ENCODE results near the gene PPFIBP1. TPM values are rescaled to one million over a fixed set of nuclear protein-coding genes. Genes with fewer than 3 reads are reported as not detected.

The PPFIBP1 gene
- total RNA-seq, 2 donors from 2014 or later, result 63.9 to 67.5 TPM

- Histone ChIP-seq H3K4me1 (peaks cover 4% of the 10 kb centered on the region), H3K36me3 (replicated peaks in 1 of 2; ENCODE audit: insufficient read depth in 1 of 2, low read depth in 2 of 2) (no peaks in the 10 kb centered on the region), H3K27me3 (no peaks in the 10 kb centered on the region), H3K27ac (no peak overlapping the region), H3K4me3 (no peak overlapping the region), H3K9me3 (no peaks in the 10 kb centered on the region)
- intact Hi-C loops (cut with DNase I), result no loop called here
- DNase-seq (no peak), ATAC-seq (no peak)
- TF ChIP-seq CTCF (IDR thresholded peaks at IDR 0.05) (no peak), POLR2A (IDR thresholded peaks at IDR 0.05) (no peak)
- WGBS, 2 donors, result 88 to 89% methylated on average over 2 of the region's 2 CpGs
These were observed 17.3 kb upstream of the PPFIBP1 start for GRCh38 chr12:27506645-27507189.

GRCh38 chr12:27508736-27509431 lies 15.1 kb upstream of the PPFIBP1 start:
- DNase-seq (no peak), ATAC-seq (no peak)
- intact Hi-C loops (cut with DNase I), result no loop called here
- 73 to 82% methylated on average over 5 of the region's 5 CpGs for WGBS, 2 donors
- H3K4me1 ChIP-seq, result peaks cover 9% of the 10 kb centered on the region
- no peaks in the 10 kb centered on the region for H3K27me3 ChIP-seq
- H3K36me3 ChIP-seq (replicated peaks in 1 of 2; ENCODE audit: insufficient read depth in 1 of 2, low read depth in 2 of 2), result no peaks in the 10 kb centered on the region
- H3K9me3 ChIP-seq, result no peaks in the 10 kb centered on the region
- no peak overlapping the region for H3K27ac ChIP-seq
- H3K4me3 ChIP-seq, result no peak overlapping the region
- no peak for TF ChIP-seq POLR2A (IDR thresholded peaks at IDR 0.05)
- TF ChIP-seq CTCF (IDR thresholded peaks at IDR 0.05), result no peak

GRCh38 chr12:27511031-27511722 lies 12.8 kb upstream of the PPFIBP1 start:
- intact Hi-C loops (cut with DNase I), result no loop called here
- no peak for TF ChIP-seq CTCF (IDR thresholded peaks at IDR 0.05)
- TF ChIP-seq POLR2A (IDR thresholded peaks at IDR 0.05), result no peak
- peak overlapping the region; percentile 4 to 53 (median 47) for H3K27ac ChIP-seq
- no peaks in the 10 kb centered on the region for H3K9me3 ChIP-seq
- H3K27me3 ChIP-seq, result no peaks in the 10 kb centered on the region
- no peak overlapping the region for H3K4me3 ChIP-seq
- H3K4me1 ChIP-seq, result peaks cover 9% of the 10 kb centered on the region
- WGBS, 2 donors, result 39 to 52% methylated on average over 6 of the region's 6 CpGs
- DNase-seq (no peak), ATAC-seq (peak; percentile 83)
- no peaks in the 10 kb centered on the region for H3K36me3 ChIP-seq (replicated peaks in 1 of 2; ENCODE audit: insufficient read depth in 1 of 2, low read depth in 2 of 2)

GRCh38 chr12:27511723-27512045 lies 12.3 kb upstream of the PPFIBP1 start:
- no peak for DNase-seq
- intact Hi-C loops (cut with DNase I), result no loop called here
- peaks cover 9% of the 10 kb centered on the region for H3K4me1 ChIP-seq
- H3K27ac ChIP-seq, result peak overlapping the region; percentile 4 to 53 (median 47)
- no peaks in the 10 kb centered on the region for H3K27me3 ChIP-seq
- H3K36me3 ChIP-seq (replicated peaks in 1 of 2; ENCODE audit: insufficient read depth in 1 of 2, low read depth in 2 of 2), result no peaks in the 10 kb centered on the region
- ATAC-seq, result peak; percentile 76
- WGBS, 2 donors, result 47 to 50% methylated on average over 3 of the region's 3 CpGs
- TF ChIP-seq CTCF (IDR thresholded peaks at IDR 0.05) (no peak), POLR2A (IDR thresholded peaks at IDR 0.05) (no peak)
- H3K4me3 ChIP-seq, result no peak overlapping the region
- no peaks in the 10 kb centered on the region for H3K9me3 ChIP-seq
